Activated naive CD4-positive, alpha-beta T cell treated with anti-CD3 and anti-CD28 coated beads, Interleukin-2, amount 50 U/mL, for 16 hours (primary cell): ENCODE measurements around the gene OPCML.

Experiments used
- DNase-seq: peaks from one replicate; pipeline ENCODE4 v3.0.0-alpha.2; 2020

OPCML gene

DNA sequence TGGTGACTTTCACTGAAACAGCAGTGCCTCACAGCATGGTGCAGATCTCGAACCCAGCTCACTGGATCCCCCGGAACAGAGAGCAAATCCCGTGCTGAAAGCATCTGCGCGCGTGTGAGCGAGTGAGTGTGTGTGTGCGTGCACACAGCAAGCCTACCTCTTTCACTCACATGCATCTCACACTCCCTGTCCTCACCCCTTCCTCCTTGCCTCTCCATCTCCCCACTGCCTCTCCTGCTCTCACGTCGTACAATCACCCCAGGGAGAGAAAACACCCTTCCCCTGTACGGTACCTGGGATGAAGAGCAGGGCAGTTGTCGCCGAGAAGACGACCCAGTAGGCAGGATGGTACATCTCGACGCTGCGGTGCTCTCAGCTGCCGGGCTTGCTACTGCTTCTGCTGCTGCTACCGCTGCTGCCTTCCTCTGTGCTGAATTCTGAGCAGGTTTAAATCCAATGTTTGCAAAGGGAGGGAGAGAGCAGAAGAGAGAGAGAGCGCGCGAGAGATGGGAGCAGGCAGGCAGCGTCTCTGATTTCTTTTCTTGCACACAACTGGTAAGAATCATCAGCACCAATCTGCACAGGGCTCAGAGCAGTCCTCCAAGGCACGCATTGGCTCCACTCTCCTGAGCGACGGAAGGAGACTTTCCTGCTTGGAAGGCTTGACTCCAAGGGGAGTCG is at the start of gene OPCML:
Gene OPCML (minus strand): TSS at position 531 of the 681 bp plus-strand sequence.
- DNase-seq, result no peak

DNA sequence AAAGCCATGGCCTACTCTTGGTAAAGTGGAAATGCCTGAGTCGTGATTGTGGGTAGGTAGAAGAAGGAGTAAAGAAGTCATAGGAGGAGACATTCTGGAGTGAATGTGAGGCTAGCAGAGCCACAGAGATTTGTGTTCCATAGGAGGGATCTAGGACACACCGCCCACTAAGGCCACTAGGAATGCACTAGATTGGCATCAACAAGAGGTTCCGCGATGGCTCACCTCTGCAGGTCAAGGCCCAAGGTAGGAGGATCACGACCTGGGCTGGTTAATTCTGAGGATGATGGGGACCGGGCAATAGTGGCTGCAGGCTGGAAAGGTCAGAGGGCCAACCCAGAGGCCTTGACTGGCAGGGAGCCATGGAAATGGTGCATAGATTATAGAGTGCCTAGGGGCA is 48.8 kb upstream of the OPCML start:
- no peak for DNase-seq

DNA sequence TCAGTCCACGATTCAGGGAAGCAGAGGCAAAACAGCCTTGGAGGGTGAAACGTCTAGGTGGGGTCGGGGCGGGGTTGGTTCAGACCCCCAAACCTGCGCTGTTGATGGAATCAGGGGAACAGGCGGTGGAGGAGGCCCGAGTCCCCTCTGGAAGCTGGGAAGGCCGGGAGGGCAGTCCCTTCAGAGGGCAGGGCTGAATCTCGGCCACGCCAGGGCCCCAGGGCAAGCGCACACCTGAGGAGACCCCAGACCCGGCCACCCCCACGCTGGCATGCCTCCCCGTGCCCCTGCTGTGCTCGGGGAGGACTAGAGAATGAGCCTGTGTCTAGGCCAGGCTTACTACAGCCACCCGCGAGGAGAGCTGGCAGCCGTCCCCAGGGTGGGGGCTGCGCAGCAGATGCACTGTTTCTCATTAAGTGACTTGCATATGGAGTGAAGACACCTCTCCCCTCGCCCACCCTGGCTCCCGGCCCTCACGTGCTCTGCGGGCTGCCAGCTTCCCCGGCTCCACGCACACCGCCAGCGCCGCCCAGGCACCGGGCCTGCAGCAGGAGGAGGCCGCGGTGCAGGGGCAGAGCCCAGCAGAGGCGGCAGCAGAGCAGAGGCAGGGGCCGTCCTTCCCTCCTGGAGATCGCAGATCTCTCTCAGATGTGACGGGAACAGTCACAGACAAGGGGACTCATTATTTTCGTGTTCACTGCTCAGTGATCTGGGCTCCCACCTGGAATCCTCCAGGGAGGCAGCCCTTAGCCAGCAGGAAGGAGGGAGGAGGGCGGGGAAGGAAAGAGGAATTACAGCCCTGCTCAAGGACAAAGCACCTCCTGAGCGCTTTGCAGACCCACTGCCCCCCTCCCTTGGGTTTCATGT is 47.1 kb upstream of the OPCML start:
- no peak for DNase-seq

DNA sequence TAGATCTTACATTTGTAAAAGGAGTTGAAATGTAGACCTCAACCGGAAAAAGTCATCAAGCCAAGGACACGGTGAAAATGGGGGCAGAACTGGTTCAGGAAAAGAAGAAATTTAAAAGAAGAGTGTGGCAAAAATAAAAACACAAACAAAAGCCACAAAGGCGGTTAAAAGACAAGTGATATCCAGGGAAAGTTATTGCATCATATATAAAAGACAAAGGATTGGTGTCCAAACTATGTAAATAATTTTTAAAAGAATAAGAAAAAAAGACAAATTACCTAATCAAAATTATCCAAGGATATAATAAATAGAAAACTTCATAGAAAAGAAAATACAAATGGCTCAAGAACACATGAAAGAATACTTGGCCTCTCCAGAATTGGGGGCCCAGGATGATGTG is 45.1 kb upstream of the OPCML start:
- DNase-seq, result no peak

DNA sequence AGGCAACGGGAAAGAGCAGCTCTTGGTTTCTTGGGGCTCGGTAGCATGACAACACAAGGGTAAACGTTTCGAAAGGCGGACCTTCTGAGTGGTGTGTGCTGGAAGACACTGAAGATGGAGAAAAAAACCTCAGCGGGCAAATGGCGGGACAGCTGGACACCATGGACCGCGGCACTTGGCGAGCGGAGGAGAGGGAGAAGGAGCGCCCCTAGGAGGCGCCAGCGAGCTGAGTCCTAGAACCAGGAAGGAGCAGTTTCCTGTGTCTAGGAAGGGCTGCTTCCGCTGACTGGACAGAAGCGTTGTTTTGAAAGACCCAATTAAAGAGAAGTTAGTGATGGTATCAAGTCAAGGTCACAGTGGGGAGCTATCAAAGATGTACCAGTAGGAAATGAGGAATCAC is 44.0 kb upstream of the OPCML start:
- DNase-seq, result no peak

DNA sequence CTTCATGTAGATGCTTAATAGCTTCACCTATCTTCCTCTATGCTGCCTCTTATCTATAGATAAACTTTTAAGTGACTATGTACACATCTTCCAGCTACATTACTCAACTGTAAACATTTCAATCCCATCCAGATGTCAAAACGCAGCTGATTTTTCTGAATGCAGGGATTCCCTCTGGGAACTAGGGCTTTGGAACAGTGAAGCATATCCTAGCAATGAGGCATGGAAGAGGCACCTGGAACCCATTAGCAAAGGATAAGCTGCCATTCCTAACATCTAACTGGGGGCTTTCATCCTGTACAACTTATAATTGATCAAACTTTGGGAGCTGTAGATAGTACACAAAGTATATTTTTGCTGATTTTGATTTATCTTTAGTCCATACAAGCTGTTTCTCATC is 40.8 kb upstream of the OPCML start:
- no peak for DNase-seq

DNA sequence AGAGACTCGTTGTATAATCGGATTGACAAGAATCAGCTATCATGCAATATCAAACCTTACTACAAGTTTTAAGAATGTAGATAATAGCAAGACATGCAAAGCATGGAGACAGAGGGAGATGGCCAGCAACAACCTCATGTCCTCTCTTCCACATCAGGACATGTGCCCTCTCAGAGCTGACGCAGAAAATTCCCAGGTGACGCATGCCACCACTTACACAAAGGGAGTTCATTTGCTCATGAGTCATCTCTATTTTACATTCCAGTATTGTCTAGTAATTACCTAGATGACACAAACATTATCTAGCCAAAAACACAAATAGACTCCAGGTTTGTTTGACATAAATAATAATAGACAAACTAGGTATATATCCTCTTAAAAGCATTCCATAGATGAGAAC is 38.1 kb upstream of the OPCML start:
- no peak for DNase-seq

DNA sequence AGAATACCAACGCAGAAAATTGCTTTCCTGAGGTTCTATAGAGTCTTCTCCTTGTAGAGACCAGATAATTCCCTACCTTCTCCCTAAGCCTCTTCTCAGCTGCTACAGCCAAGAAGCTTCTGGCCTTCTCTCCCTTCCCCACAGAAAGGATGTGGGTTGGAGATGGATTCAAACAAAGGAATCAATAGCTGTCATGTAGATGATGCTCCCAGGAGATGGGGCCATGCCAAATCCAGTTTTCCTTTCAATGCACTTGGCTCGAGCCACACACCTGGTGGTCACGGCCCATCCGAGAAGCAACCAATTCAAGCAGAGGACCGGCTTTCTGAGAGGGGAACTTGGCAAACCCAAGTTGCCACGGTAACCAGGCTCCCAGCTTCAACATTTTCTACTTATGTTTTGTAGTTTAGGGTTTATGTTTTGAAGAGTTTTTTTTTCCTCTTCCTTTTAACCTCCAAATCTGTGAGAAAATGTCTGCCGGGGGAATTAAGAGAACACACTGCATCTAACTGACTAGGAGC is 31.3 kb upstream of the OPCML start:
- no peak for DNase-seq

DNA sequence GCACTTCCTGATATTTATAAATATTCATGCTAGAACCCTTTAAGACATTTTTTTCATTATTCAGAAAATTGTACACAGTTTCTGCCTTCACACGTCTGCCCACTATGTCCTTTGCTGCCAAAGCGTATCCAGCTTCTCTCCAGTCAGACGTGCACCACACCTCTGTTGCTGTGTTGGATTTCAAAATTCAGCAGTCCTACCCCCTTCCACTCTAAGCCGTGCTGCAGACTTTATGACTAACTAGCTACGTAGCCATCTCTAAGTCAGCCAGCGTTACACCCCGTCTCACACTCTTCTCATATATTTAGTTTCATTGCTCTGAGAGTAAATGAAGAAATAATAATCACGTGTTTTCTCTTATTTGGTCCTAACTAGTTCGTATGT is 28.2 kb upstream of the OPCML start:
- DNase-seq, result no peak

DNA sequence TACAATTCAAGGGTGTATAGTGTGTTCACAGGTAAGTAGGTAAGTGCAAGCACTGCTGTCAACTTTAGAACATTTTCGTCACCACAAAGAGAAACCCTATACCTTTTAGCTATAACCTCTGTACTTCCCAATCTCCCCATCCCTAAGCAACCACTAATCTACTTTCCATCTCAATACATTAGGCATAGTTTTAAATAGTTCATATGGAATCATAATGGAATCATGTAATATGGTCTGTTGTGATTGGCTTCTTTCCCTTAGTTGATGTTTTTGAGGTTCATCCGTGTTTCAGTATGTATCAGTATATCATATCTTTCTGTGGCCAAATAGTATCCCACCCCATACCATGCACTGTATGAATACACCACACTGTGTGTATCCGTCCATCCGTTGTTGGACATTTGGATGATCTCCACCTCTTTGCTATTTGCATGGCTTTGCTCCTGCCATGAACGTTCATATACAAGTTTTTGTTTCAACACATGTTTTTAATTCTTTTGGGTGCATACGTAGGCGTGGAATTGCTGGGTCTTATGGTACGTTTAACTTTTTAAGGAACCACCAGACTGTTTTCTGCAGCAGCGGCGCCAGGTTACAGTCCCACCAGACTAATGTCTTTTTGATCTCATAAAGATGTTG is 27.7 kb upstream of the OPCML start:
- DNase-seq, result no peak

DNA sequence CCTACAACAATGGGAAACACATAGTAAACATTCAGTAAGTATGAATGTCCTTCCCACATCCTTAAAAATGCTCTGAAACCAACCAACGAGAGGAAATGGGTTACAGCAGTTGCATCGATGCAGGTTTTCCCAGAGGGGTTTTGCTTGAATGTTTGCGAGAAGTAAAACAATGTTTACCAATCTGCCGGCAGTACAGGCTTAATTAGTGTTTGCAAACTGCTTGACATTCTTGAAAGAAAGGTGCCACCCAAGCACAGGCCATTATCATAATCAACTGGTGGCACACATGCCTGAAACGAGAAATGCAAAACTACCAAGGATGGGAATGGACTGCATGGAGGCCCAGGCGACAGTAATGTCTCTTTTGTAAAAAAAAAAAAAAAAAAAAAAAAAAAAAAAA is 27.1 kb upstream of the OPCML start:
- DNase-seq, result no peak

DNA sequence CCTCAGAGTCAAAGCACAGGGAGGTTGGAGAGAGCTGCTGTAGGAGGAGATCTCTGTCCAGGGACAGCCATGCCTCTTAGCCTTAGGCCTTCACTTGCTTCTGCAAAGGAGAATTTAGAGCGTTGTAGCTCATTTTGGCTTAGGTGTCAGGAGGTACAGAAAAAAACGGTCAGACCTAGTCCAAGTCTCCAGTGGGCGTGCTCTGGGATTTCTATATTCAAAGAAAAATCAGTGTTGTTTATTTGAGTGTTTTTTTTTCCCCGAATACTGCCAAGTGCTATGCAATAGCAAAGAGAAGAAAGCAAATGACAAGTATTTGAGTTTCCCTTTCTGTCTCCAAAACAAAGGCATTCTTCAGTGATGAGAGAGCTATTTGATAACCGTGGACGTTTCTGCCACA is 22.7 kb upstream of the OPCML start:
- DNase-seq, result no peak

DNA sequence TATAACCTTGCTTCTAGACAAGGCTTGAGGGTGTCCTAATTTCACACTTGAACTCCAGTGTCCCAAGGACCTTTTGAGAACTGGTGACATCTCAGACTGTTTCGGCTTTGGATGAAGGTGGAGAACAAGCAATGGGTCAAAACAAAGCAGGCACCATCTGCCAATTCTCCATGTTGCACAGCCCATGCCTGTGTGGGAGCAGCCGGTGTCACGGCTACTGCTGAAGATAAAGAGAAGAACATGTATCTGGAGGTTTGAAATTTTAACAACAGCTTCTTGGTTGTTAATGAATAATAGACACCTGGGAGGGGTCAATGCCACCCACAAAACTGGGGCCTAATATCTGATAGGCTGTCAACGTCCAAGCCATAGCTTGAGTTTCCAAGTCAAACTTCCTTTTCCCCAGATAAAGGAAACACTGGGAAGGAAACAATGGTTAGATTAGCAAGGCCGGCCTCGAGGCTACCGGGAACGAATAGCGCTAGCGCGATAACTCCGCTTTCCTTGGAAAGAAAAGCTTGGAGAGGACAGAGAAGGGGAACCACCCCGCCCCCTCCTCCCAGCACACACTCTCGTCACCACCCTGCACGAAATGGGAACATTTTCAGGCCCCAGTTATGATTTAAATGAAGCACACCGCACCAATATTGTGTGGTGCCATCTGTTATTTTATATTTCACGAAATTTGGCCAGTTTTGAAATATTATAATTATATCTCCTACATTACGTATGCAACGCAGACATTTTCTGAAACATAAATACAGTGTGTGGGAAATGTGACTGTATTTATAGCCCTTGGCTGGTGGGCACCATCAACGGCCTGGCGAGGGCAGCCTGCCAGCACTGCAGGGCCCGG is 21.8 kb upstream of the OPCML start:
- DNase-seq, result no peak

DNA sequence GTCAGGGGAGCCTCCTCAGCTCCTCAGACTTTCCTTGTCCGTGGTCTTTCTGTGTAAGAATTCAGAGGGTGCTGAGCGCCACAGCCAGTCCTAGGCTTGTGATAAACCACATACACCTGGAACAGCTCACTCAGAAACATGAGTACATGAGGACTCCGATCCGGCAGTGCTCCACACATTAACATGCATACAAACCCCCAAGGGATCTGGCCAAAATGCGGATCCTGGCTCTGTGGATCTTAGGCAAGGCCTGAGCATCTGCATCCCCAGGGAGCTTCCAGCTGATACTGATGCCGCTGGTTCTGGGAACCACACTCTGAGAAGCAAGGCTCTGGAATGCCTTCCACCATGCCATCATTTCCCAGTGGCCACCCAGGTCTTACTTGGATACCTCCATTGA is 20.6 kb upstream of the OPCML start:
- no peak for DNase-seq

DNA sequence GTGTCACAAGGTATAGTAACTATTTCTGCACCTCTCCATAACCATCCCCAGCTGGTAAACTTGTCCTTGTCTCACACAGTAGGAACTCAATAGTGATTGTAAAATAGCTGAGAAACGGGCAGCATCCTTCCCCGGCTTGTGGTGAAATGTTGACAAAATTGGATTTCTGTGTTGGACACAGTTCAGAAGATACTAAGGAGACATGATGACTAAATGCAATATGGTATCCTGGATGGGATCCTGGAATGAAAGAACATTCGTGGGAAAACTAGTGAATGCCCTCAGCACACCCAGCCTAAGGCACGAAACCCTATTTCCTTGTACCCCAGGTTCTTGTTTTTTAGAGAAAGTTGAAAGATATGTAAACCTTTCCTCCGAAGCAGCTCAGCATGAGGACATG is 18.8 kb upstream of the OPCML start:
- DNase-seq, result no peak

DNA sequence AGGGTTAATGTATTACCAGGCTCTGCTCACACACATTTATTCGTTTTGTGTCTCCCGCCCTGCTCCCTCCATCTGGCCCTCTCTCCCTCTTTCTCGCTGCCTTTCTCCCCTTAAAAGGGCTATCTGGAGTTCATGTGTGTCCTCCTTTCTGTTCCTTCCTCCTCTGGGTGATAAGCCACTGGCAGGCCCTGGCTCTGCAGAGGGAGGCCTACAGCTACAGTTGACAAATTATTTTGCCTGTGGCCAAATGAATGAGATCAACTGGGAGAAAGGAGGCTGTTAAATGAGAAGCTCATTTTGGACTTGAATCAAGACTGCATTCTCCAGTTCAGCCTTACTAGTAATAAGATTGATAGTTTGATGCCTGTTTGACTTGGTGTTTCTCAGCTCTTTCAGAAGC is 17.5 kb upstream of the OPCML start:
- no peak for DNase-seq

DNA sequence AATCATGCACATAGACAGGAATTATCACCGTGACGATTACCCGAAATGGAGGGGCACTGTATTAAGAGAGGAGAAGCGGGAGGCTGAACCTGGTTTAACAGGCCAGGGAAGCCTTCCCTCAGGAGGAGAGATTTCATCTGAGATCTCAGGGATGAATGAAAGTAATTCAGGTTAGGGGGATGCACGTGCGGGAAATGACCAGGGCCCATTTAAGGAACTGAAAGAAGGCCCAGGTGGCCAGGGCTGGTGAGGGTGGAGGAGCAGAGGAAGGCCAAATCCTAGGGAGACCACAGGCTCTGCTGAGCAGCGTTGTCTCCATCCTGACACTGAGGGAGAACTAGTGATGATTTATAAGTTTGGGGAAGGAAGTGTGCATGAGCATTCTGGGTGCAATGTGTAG is 16.3 kb upstream of the OPCML start:
- DNase-seq, result no peak

DNA sequence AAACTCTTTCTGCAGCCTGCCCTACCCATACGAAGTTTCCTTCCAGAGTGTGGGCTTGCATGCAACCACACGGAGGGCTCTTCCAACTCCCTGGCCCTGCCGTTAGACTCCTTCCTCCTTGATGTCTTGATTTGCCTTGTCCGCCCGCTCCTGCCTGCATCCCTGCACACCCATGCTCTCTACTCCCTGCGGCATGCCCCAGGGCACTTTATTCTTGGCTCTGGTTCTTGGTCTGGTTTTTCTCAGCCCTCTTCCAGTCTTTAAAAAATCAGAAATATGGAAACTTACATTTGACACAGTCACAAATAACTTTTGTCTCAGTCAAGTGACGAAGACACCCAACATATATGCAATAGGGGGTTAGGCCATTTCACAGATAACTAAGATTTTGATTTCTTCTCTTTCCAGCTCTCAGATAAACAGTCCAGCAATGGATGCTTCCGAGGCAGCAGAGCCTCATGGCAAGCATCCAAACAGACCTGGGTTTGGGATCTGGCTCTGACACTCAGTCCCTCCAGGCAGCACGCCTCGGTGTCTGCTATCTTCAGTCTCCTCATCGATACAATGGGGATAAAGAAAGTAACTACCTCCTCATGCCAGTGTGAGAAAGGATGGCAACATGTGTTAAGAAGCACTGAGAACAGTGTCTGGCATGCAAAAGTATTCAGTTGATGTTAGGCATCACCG is 15.7 kb upstream of the OPCML start:
- no peak for DNase-seq

DNA sequence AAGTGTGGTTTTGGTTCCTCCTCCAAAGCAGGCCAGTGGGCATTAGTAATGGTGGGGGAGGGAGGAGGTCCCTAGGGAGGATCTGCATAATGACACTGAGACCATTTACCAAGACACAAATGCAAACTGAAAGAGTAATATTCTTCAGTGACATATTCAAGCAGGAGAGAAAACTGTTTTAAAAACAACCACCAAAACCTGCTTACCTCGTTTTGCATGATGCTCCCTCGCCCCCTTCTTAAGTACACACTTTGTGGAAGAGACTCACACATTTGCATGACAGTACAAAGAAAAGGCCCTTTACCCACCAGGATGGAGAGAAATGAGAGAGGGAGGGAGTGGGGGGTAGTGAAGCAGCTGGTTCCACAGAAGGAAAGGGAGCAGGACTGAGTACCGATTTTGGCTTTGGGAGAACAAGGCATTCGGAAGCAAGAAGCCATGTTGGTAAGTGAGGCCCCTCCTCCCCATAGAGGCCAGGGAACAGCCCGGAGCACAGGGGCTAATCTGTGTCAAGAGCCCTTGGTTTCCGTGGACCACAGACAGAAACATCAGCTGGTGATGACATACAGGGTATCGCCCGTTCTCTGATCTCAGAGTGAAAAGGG is 13.0 kb upstream of the OPCML start:
- DNase-seq, result no peak

DNA sequence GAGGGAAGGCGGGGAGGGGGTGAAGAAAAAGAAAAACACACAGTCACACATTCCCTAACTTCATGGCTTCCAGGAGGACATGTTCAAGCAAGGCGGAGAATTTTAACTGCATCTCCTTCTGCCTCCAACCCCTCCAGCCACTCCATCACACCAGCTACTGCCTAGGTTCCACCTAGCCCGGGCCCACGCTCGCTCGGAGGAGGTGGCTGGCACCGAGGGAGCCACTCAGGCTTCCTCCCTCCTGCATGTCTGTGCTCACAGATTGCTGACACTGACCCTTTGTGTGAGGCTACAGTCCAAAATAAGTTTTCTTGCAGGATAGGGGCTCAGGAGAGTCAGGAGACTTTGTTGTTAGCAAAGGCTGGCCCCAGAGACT is 9.4 kb upstream of the OPCML start:
- no peak for DNase-seq

DNA sequence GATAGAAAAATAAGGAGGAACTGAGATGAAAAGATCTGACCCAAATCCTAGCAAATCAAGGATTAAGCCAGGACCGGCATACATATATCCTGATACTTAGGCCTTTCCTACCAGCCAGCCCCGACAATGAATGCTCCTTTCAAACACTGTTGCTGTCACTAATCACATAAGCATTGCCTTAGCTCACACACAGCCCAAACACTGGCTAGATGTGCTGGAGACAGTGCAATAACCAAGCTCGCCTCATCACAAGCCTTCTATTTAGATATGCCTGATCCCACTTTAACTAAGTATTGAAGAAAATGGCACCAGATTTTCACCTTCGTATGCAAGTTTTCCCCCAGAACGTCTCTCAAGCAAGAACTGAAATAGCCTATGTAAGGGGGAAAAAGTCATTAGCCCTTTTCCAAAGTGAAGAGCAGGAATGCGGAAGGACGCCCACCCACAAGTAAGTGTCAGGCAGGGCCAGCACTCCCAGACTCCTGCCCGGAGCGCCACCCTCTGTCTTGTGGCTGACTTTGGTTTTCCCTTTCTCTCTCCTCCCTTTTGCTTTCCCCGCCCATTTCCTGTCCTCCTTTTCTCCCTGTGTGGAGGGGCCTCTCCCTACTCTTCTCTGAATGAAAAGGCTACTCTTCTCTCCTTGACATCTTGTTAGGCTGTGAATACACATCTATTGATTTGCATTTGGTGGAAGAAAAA is 8.9 kb upstream of the OPCML start:
- DNase-seq, result no peak
